SK-N-SH treated with all-trans-retinoic acid at 6 μM for 48 hours (cell line): ENCODE data around the gene MET.
"Not testable (repeated sequence)": the region's sequence is repeated elsewhere in the genome, so short reads cannot be mapped to it uniquely, and the experiment has no call there.

ENCODE experiments used
- ATAC-seq: fragments of 200-7000 bp; cut with Tn5 transposase; 3 replicates; pipeline ENCODE4 v1.9.1; 2020; ENCODE audit warnings: mild to moderate bottlenecking, moderate library complexity
- ARNTL ChIP-seq: fragments of 450-650 bp; formaldehyde crosslinking; IDR thresholded peaks from 2 replicates; pipeline ENCODE4 v1.5.0; 2020; ENCODE audit warnings: low read depth, mild to moderate bottlenecking, moderate library complexity, borderline replicate concordance
- BACH2 ChIP-seq: fragments of 250-450 bp; sonication (Bioruptor Pico); IDR thresholded peaks from 2 replicates; pipeline ENCODE4 v1.9.0; 2021; ENCODE audit warnings: mild to moderate bottlenecking, borderline replicate concordance
- ESRRG ChIP-seq: fragments of 250-450 bp; sonication (Bioruptor Pico); IDR thresholded peaks from 2 replicates; pipeline ENCODE4 v1.6.1; 2021; ENCODE audit warnings: mild to moderate bottlenecking
- GLIS3 ChIP-seq: fragments of 250-450 bp; sonication (Bioruptor Pico); IDR thresholded peaks from 2 replicates; pipeline ENCODE4 v1.5.0; 2020; ENCODE audit warnings: mild to moderate bottlenecking, moderate library complexity
- ISL1 ChIP-seq: fragments of 250-450 bp; sonication (Bioruptor Pico); IDR thresholded peaks from 2 replicates; pipeline ENCODE4 v2.1.2; 2022; ENCODE audit warnings: mild to moderate bottlenecking, moderate library complexity
- PPARA ChIP-seq: fragments of 250-450 bp; sonication (Bioruptor Pico); IDR thresholded peaks from 2 replicates; pipeline ENCODE4 v1.5.0; 2020; ENCODE audit warnings: mild to moderate bottlenecking, borderline replicate concordance
- RARB ChIP-seq: fragments of 250-450 bp; sonication (Bioruptor Pico); IDR thresholded peaks from 2 replicates; pipeline ENCODE4 v1.8.0; 2021; ENCODE audit warnings: mild to moderate bottlenecking, moderate library complexity
- SNAI2 ChIP-seq: fragments of 250-450 bp; sonication (Bioruptor Pico); IDR thresholded peaks from 2 replicates; pipeline ENCODE4 v1.5.0; 2020; ENCODE audit warnings: mild to moderate bottlenecking, moderate library complexity
- TCF4 ChIP-seq: fragments of 250-450 bp; sonication (Bioruptor Pico); IDR thresholded peaks from 2 replicates; pipeline ENCODE4 v1.8.0; 2021; ENCODE audit warnings: mild to moderate bottlenecking, moderate library complexity, borderline replicate concordance
- TOX ChIP-seq: fragments of 250-450 bp; sonication (Bioruptor Pico); IDR thresholded peaks from 2 replicates; pipeline ENCODE4 v1.8.0; 2021; ENCODE audit warnings: mild to moderate bottlenecking, moderate library complexity, borderline replicate concordance
- ZC3H10 ChIP-seq: fragments of 250-450 bp; sonication (Bioruptor Pico); IDR thresholded peaks from 2 replicates; pipeline ENCODE4 v1.5.1; 2021; ENCODE audit warnings: mild to moderate bottlenecking, moderate library complexity
- ZFP3 ChIP-seq: fragments of 250-450 bp; sonication (Bioruptor Pico); IDR thresholded peaks from 2 replicates; pipeline ENCODE4 v1.5.0; 2020; ENCODE audit warnings: mild to moderate bottlenecking, moderate library complexity
- ZFP30 ChIP-seq: fragments of 450-650 bp; formaldehyde crosslinking; IDR thresholded peaks from 2 replicates; pipeline ENCODE4 v1.5.0; 2022; ENCODE audit warnings: mild to moderate bottlenecking, moderate library complexity
- ZNF565 ChIP-seq: fragments of 450-650 bp; formaldehyde crosslinking; conservative IDR thresholded peaks from 2 replicates; pipeline ENCODE4 v1.5.0; 2020; ENCODE audit warnings: low read depth, mild to moderate bottlenecking, moderate library complexity
- ZNF70 ChIP-seq: fragments of 450-650 bp; formaldehyde crosslinking; IDR thresholded peaks from 2 replicates; pipeline ENCODE4 v1.5.0; 2020; ENCODE audit warnings: mild to moderate bottlenecking, moderate library complexity
- ZNF8 ChIP-seq: fragments of 450-650 bp; formaldehyde crosslinking; IDR thresholded peaks from 2 replicates; pipeline ENCODE4 v1.5.0; 2020; ENCODE audit warnings: mild to moderate bottlenecking, moderate library complexity
- TF ChIP-seq, protein P1 (sequence below): fragments of 250-450 bp; sonication (Bioruptor Pico); IDR thresholded peaks from 2 replicates; pipeline ENCODE4 v1.5.1; 2021; ENCODE audit warnings: mild to moderate bottlenecking, moderate library complexity
- TF ChIP-seq, protein P2 (sequence below): fragments of 250-450 bp; sonication (Bioruptor Pico); IDR thresholded peaks from 2 replicates; pipeline ENCODE4 v1.5.0; 2020; ENCODE audit warnings: mild to moderate bottlenecking, moderate library complexity
- TF ChIP-seq, protein P3 (sequence below): fragments of 250-450 bp; sonication (Bioruptor Pico); IDR thresholded peaks from 2 replicates; pipeline ENCODE4 v1.5.1; 2020; ENCODE audit warnings: low read depth, mild to moderate bottlenecking, moderate library complexity
- TF ChIP-seq, protein P4 (sequence below): fragments of 250-450 bp; sonication (Bioruptor Pico); IDR thresholded peaks from 2 replicates; pipeline ENCODE4 v1.8.0; 2020; ENCODE audit warnings: mild to moderate bottlenecking, moderate library complexity, borderline replicate concordance
- TF ChIP-seq, protein P5 (sequence below): fragments of 250-450 bp; sonication (Bioruptor Pico); IDR thresholded peaks from 2 replicates; pipeline ENCODE4 v1.8.0; 2021; ENCODE audit warnings: low read depth, mild to moderate bottlenecking, moderate library complexity, borderline replicate concordance

MET gene

DNA sequence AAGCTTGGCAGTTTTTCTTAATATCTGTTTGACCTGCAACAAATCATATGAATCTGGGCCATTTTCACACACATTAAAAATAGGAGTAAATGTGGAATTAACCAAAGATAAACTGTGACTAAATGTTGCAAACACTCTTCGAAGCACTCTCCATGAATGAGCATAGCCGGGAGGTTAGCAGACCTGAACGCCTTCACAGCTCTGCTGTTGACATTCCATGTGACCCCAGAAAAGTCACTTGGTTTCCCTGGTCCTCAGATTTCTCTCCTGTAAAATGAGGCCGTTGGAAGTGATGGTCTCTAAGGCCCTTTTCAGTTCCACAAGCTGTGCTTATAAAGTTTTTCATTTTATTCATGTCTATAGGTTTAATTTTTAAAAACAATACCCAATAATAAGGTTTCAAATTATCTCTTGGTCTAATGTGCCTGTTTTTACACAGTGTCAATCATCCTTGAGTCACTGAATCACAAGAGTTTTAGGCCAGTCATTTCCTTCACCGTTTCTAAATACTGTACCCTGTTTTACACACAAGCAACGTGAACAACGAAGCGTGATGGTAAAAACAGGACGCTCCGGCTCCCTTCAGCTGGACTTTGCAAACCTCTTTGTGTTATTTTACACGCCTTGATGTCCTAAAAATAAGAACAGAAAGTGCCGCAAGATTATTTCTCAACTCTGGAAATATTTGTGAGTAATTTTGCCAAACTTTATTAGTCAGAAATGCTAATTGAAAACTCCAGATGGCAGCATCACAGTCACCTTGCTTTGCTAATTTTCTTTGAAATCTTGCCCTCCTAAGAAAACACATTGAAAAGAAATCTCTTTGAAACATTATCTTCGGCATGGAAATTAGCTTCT, 38.6 kb upstream of the MET start:
- ATAC-seq: no peak
- TF ChIP-seq SNAI2 (CRISPR knock-in tag): no peak
- TF ChIP-seq, protein P1, sequence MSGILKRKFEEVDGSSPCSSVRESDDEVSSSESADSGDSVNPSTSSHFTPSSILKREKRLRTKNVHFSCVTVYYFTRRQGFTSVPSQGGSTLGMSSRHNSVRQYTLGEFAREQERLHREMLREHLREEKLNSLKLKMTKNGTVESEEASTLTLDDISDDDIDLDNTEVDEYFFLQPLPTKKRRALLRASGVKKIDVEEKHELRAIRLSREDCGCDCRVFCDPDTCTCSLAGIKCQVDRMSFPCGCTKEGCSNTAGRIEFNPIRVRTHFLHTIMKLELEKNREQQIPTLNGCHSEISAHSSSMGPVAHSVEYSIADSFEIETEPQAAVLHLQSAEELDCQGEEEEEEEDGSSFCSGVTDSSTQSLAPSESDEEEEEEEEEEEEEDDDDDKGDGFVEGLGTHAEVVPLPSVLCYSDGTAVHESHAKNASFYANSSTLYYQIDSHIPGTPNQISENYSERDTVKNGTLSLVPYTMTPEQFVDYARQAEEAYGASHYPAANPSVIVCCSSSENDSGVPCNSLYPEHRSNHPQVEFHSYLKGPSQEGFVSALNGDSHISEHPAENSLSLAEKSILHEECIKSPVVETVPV (CRISPR knock-in tag): no peak
- no peak for TF ChIP-seq ZFP30 (CRISPR knock-in tag)
- no peak for TF ChIP-seq TCF4 (CRISPR knock-in tag)
- no peak for TF ChIP-seq BACH2
- TF ChIP-seq, protein P2, sequence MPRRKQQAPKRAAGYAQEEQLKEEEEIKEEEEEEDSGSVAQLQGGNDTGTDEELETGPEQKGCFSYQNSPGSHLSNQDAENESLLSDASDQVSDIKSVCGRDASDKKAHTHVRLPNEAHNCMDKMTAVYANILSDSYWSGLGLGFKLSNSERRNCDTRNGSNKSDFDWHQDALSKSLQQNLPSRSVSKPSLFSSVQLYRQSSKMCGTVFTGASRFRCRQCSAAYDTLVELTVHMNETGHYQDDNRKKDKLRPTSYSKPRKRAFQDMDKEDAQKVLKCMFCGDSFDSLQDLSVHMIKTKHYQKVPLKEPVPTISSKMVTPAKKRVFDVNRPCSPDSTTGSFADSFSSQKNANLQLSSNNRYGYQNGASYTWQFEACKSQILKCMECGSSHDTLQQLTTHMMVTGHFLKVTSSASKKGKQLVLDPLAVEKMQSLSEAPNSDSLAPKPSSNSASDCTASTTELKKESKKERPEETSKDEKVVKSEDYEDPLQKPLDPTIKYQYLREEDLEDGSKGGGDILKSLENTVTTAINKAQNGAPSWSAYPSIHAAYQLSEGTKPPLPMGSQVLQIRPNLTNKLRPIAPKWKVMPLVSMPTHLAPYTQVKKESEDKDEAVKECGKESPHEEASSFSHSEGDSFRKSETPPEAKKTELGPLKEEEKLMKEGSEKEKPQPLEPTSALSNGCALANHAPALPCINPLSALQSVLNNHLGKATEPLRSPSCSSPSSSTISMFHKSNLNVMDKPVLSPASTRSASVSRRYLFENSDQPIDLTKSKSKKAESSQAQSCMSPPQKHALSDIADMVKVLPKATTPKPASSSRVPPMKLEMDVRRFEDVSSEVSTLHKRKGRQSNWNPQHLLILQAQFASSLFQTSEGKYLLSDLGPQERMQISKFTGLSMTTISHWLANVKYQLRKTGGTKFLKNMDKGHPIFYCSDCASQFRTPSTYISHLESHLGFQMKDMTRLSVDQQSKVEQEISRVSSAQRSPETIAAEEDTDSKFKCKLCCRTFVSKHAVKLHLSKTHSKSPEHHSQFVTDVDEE (CRISPR knock-in tag): no peak
- no peak for TF ChIP-seq ZFP3
- TF ChIP-seq, protein P3, sequence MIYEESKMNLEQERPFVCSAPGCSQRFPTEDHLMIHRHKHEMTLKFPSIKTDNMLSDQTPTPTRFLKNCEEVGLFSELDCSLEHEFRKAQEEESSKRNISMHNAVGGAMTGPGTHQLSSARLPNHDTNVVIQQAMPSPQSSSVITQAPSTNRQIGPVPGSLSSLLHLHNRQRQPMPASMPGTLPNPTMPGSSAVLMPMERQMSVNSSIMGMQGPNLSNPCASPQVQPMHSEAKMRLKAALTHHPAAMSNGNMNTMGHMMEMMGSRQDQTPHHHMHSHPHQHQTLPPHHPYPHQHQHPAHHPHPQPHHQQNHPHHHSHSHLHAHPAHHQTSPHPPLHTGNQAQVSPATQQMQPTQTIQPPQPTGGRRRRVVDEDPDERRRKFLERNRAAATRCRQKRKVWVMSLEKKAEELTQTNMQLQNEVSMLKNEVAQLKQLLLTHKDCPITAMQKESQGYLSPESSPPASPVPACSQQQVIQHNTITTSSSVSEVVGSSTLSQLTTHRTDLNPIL (CRISPR knock-in tag): no peak
- no peak for TF ChIP-seq ISL1 (CRISPR knock-in tag)
- TF ChIP-seq GLIS3 (CRISPR knock-in tag): no peak
- no peak for TF ChIP-seq TOX (CRISPR knock-in tag)
- no peak for TF ChIP-seq PPARA (CRISPR knock-in tag)
- TF ChIP-seq, protein P4, sequence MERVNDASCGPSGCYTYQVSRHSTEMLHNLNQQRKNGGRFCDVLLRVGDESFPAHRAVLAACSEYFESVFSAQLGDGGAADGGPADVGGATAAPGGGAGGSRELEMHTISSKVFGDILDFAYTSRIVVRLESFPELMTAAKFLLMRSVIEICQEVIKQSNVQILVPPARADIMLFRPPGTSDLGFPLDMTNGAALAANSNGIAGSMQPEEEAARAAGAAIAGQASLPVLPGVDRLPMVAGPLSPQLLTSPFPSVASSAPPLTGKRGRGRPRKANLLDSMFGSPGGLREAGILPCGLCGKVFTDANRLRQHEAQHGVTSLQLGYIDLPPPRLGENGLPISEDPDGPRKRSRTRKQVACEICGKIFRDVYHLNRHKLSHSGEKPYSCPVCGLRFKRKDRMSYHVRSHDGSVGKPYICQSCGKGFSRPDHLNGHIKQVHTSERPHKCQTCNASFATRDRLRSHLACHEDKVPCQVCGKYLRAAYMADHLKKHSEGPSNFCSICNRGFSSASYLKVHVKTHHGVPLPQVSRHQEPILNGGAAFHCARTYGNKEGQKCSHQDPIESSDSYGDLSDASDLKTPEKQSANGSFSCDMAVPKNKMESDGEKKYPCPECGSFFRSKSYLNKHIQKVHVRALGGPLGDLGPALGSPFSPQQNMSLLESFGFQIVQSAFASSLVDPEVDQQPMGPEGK (CRISPR knock-in tag): no peak
- TF ChIP-seq ZC3H10 (CRISPR knock-in tag): no peak
- TF ChIP-seq RARB (CRISPR knock-in tag): no peak
- TF ChIP-seq ZNF8 (CRISPR knock-in tag): no peak
- no peak for TF ChIP-seq ARNTL
- no peak for TF ChIP-seq ESRRG (CRISPR knock-in tag)
- TF ChIP-seq, protein P5, sequence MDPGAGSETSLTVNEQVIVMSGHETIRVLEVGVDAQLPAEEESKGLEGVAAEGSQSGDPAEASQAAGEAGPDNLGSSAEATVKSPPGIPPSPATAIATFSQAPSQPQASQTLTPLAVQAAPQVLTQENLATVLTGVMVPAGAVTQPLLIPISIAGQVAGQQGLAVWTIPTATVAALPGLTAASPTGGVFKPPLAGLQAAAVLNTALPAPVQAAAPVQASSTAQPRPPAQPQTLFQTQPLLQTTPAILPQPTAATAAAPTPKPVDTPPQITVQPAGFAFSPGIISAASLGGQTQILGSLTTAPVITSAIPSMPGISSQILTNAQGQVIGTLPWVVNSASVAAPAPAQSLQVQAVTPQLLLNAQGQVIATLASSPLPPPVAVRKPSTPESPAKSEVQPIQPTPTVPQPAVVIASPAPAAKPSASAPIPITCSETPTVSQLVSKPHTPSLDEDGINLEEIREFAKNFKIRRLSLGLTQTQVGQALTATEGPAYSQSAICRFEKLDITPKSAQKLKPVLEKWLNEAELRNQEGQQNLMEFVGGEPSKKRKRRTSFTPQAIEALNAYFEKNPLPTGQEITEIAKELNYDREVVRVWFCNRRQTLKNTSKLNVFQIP (CRISPR knock-in tag): no peak
- no peak for TF ChIP-seq ZNF565 (CRISPR knock-in tag)

DNA sequence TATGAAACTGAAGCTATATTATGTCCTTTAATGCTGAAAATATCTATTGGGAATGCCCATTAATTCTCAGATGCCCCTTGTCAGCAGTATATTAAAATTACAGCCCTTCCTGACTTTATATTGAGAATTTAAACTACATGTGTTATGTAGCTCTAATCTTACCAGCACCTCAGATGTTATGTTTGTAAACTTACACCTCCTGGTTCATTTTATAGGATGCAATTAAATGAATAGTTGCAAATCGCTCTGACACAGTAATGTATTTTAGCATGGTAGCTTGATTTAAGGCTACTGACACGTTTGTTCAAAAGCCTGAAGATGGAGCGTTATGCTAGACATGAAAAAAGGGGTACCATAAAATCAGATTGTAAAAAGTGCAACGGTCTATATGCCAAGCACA, 35.0 kb upstream of the MET start:
- no peak for TF ChIP-seq PPARA (CRISPR knock-in tag)
- TF ChIP-seq ZNF70: no peak
- no peak for TF ChIP-seq ZNF565 (CRISPR knock-in tag)
- TF ChIP-seq ZFP3: no peak
- TF ChIP-seq BACH2: no peak
- TF ChIP-seq TCF4 (CRISPR knock-in tag): no peak
- no peak for TF ChIP-seq ZNF8 (CRISPR knock-in tag)
- TF ChIP-seq, protein P1 (CRISPR knock-in tag): no peak
- TF ChIP-seq SNAI2 (CRISPR knock-in tag): no peak
- TF ChIP-seq ZFP30 (CRISPR knock-in tag): no peak
- no peak for ATAC-seq

DNA sequence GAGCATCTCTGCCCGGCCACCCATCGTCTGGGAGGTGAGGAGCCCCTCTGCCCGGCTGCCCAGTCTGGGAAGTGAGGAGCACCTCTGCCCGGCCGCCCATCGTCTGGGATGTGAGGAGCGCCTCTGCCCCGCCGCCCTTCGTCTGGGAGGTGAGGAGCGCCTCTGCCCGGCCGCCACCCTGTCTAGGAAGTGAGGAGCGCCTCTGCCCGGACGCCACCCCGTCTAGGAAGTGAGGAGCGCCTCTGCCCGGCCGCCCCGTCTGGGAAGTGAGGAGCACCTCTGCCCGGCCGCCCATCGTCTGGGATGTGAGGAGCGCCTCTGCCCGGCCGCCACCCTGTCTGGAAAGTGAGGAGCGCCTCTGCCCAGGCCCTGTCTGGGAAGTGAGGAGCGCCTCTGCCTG, 33.4 kb upstream of the MET start:
- not testable (repeated sequence) for ATAC-seq
